SK-N-MC (cell line): ENCODE data around the gene TIMM10.

Experiments
- DNase-seq: peaks from one replicate; pipeline ENCODE4 v3.0.0-alpha.2; 2011; ENCODE audit warnings: low read depth, low spot score
- H3K27ac ChIP-seq: fragments of 200-600 bp; sonication (generic); 2 replicates; pipeline ENCODE4 v1.5.1; 2016; ENCODE audit warnings: mixed run types
- H3K36me3 ChIP-seq: fragments of 200-600 bp; sonication (generic); 2 replicates; pipeline ENCODE4 v1.6.1; 2017; ENCODE audit warnings: antibody characterized with exemption, low read length, mixed read lengths; ENCODE audit not compliant: insufficient read depth
- H3K4me3 ChIP-seq: fragments of 200-600 bp; sonication (generic); 2 replicates; pipeline ENCODE4 v1.5.1; 2016
- H3K9ac ChIP-seq: fragments of 200-600 bp; sonication (generic); 2 replicates; pipeline ENCODE4 v1.8.0; 2017; ENCODE audit warnings: mixed run types, mixed read lengths; ENCODE audit not compliant: insufficient read length
- H3K9me3 ChIP-seq: fragments of 200-600 bp; sonication (generic); 2 replicates; pipeline ENCODE4 v1.6.1; 2017; ENCODE audit warnings: low read depth, mild to moderate bottlenecking, antibody characterized with exemption, low read length, moderate library complexity, mixed read lengths
- EZH2 ChIP-seq: fragments of 200-600 bp; sonication (generic); IDR thresholded peaks from one replicate; pipeline ENCODE4 v1.6.1; 2017; ENCODE audit warnings: antibody characterized with exemption
- FOXP2 ChIP-seq: optimal IDR thresholded peaks from 2 replicates; pipeline ENCODE3; 2011; ENCODE audit warnings: mild to moderate bottlenecking, moderate library complexity; ENCODE audit not compliant: insufficient read depth; ENCODE audit errors: extremely low read length, control extremely low read depth
- POLR2AphosphoS5 ChIP-seq: IDR thresholded peaks from 2 replicates; pipeline ENCODE4 v1.6.1; 2012; ENCODE audit warnings: mild to moderate bottlenecking, low read depth, low read length, borderline replicate concordance

TIMM10 gene

GRCh38 chr11:57513452-57513795 lies 17.1 kb downstream of the TIMM10 start:
- Histone ChIP-seq H3K9ac (no peak overlapping the region), H3K9me3 (no peaks in the 10 kb centered on the region), H3K4me3 (peak overlapping the region; percentile 92), H3K36me3 (no peaks in the 10 kb centered on the region), H3K27ac (peak overlapping the region; percentile 71; the same call in 1 of the 2 replicates)
- TF ChIP-seq FOXP2 (no peak), POLR2AphosphoS5 (no peak), EZH2 (no peak)
- DNase-seq, result no peak

GRCh38 chr11:57512646-57513451 lies 17.7 kb downstream of the TIMM10 start:
- peak overlapping the region; percentile 92 for H3K4me3 ChIP-seq
- no peak for DNase-seq
- H3K9ac ChIP-seq, result no peak overlapping the region
- peak overlapping the region; percentile 71 for H3K27ac ChIP-seq
- no peak for TF ChIP-seq FOXP2
- no peak for TF ChIP-seq POLR2AphosphoS5
- no peak for TF ChIP-seq EZH2
- H3K36me3 ChIP-seq, result no peaks in the 10 kb centered on the region
- no peaks in the 10 kb centered on the region for H3K9me3 ChIP-seq

GRCh38 chr11:57511741-57512430 lies 18.7 kb downstream of the TIMM10 start:
- H3K4me3 ChIP-seq, result no peak overlapping the region

GRCh38 chr11:57508341-57509170 lies 22.0 kb downstream of the TIMM10 start:
- Histone ChIP-seq H3K9me3 (no peaks in the 10 kb centered on the region), H3K9ac (no peak overlapping the region), H3K4me3 (no peak overlapping the region), H3K27ac (no peak overlapping the region), H3K36me3 (no peaks in the 10 kb centered on the region)
- TF ChIP-seq POLR2AphosphoS5 (no peak), FOXP2 (no peak), EZH2 (no peak)
- no peak for DNase-seq

More at GRCh38 chr11:57511741-57512430, 18.7 kb downstream of the TIMM10 start:
- H3K27ac ChIP-seq, result peak overlapping the region; percentile 78
- H3K9ac ChIP-seq, result no peak overlapping the region
- TF ChIP-seq FOXP2 (no peak), POLR2AphosphoS5 (no peak), EZH2 (no peak)
- DNase-seq, result no peak
- no peaks in the 10 kb centered on the region for H3K36me3 ChIP-seq
- no peaks in the 10 kb centered on the region for H3K9me3 ChIP-seq

- Histone ChIP-seq H3K27ac (no peak overlapping the region), H3K36me3 (no peaks in the 10 kb centered on the region; the same call in 1 of the 2 replicates), H3K9ac (no peak overlapping the region), H3K4me3 (no peak overlapping the region), H3K9me3 (no peaks in the 10 kb centered on the region)
- TF ChIP-seq FOXP2 (no peak), POLR2AphosphoS5 (no peak), EZH2 (no peak)
- DNase-seq, result no peak
Measured at GRCh38 chr11:57506522-57506921, 24.0 kb downstream of the TIMM10 start.

- no peaks in the 10 kb centered on the region for H3K9me3 ChIP-seq
- no peak overlapping the region for H3K4me3 ChIP-seq
- H3K9ac ChIP-seq, result no peak overlapping the region
- H3K36me3 ChIP-seq, result peaks cover 17% of the 10 kb centered on the region; the same call in 1 of the 2 replicates
- H3K27ac ChIP-seq, result no peak overlapping the region
- DNase-seq, result no peak
- TF ChIP-seq FOXP2 (no peak), EZH2 (no peak)
Measured at GRCh38 chr11:57504511-57504910, 26.0 kb downstream of the TIMM10 start.

GRCh38 chr11:57502870-57503269 lies 27.7 kb downstream of the TIMM10 start:
- DNase-seq, result no peak
- Histone ChIP-seq H3K4me3 (no peak overlapping the region), H3K36me3 (peaks cover 17% of the 10 kb centered on the region; the same call in 1 of the 2 replicates), H3K9me3 (no peaks in the 10 kb centered on the region), H3K27ac (no peak overlapping the region), H3K9ac (no peak overlapping the region)
- TF ChIP-seq POLR2AphosphoS5, result no peak
- no peak for TF ChIP-seq FOXP2
- no peak for TF ChIP-seq EZH2

- H3K9ac ChIP-seq, result no peak overlapping the region
- no peak for DNase-seq
- TF ChIP-seq POLR2AphosphoS5, result no peak
- TF ChIP-seq EZH2, result no peak
- TF ChIP-seq FOXP2, result no peak
- H3K36me3 ChIP-seq, result peaks cover 17% of the 10 kb centered on the region; the same call in 1 of the 2 replicates
- H3K27ac ChIP-seq, result no peak overlapping the region
- no peak overlapping the region for H3K4me3 ChIP-seq
- H3K9me3 ChIP-seq, result no peaks in the 10 kb centered on the region
Measured at GRCh38 chr11:57502376-57502775, 28.2 kb downstream of the TIMM10 start.
